Astrocyte of the hippocampus (primary cell): ENCODE measurements around the gene FSD2.
"Not testable (repeated sequence)": the region's sequence is repeated elsewhere in the genome, so short reads cannot be mapped to it uniquely, and the experiment has no call there.

Experiments
- DNase-seq: peaks from one replicate; pipeline ENCODE4 v3.0.0; 2011; ENCODE audit warnings: low read depth, low spot score

FSD2 gene

GRCh38 chr15:82830427-82831173 is 24.7 kb upstream of the FSD2 start:
- no peak for DNase-seq

GRCh38 chr15:82829234-82829633 is 23.4 kb upstream of the FSD2 start:
- no peak for DNase-seq

GRCh38 chr15:82828075-82828474 is 22.2 kb upstream of the FSD2 start:
- no peak for DNase-seq

- no peak for DNase-seq
Observed at GRCh38 chr15:82823049-82823448, 17.2 kb upstream of the FSD2 start.

GRCh38 chr15:82821851-82822250 is 16.0 kb upstream of the FSD2 start:
- DNase-seq = not testable (repeated sequence)

GRCh38 chr15:82821396-82821795 is 15.5 kb upstream of the FSD2 start:
- DNase-seq = peak; percentile 38

GRCh38 chr15:82820128-82820527 is 14.3 kb upstream of the FSD2 start:
- DNase-seq = no peak

GRCh38 chr15:82812994-82813393 is 7.1 kb upstream of the FSD2 start:
- no peak for DNase-seq

- DNase-seq = peak; percentile 31
Observed at GRCh38 chr15:82810890-82811426, 5.1 kb upstream of the FSD2 start.

GRCh38 chr15:82810061-82810889 is 4.4 kb upstream of the FSD2 start:
- peak; percentile 81 for DNase-seq

- DNase-seq = peak; percentile 99
Observed at GRCh38 chr15:82809308-82810060, 3.6 kb upstream of the FSD2 start, which contains the start of gene WHAMM. Gene WHAMM (plus strand): TSS chr15:82809628. CDS start chr15:82809727, 99 bp downstream.

- DNase-seq = no peak
Observed at GRCh38 chr15:82808634-82809041, 2.8 kb upstream of the FSD2 start.

- no peak for DNase-seq
Observed at GRCh38 chr15:82807920-82808633, 2.2 kb upstream of the FSD2 start.

GRCh38 chr15:82804575-82804949 is 1.3 kb downstream of the FSD2 start:
- no peak for DNase-seq

- DNase-seq = peak; percentile 10
Observed at GRCh38 chr15:82803793-82804574, 1.9 kb downstream of the FSD2 start.

GRCh38 chr15:82802497-82802896 is 3.4 kb downstream of the FSD2 start:
- no peak for DNase-seq

- DNase-seq = no peak
Observed at GRCh38 chr15:82799183-82799841, 6.6 kb downstream of the FSD2 start.

GRCh38 chr15:82798531-82799166 is 7.2 kb downstream of the FSD2 start:
- DNase-seq = no peak

- DNase-seq = no peak
Observed at GRCh38 chr15:82798104-82798503, 7.8 kb downstream of the FSD2 start.
